HepG2 (cell line): ENCODE results near the gene ZNF326. TPM values are rescaled to one million over a fixed set of nuclear protein-coding genes. Genes with fewer than 3 reads are reported as not detected.
A peak's percentile ranks its signal among the peaks of the same experiment; 100 is the strongest.
"Not testable (repeated sequence)": the region's sequence is repeated elsewhere in the genome, so short reads cannot be mapped to it uniquely, and the experiment has no call there.

ENCODE experiments used
- ATAC-seq: fragments of 200-7000 bp; cut with Tn5 transposase; 3 replicates; pipeline ENCODE4 v1.9.1; 2020; ENCODE audit warnings: mild to moderate bottlenecking, moderate library complexity
- BruUV-seq: library from RNA; stranded (reverse); fragments of 400-500 nt; replicated peaks from 2 replicates; lab custom pipeline; 2021; lab: Mats Ljungman, UMichigan
- CTCF ChIA-PET: fragments of 300-600 bp; formaldehyde crosslinking; extraction: SDS; loops from one replicate; lab custom pipeline; 2021; ENCODE audit warnings: low total read pairs, inconsistent platforms, low intra/inter-chr PET ratio; lab: Yijun Ruan, JAX
- POLR2A ChIA-PET: fragments of 350-600 bp; sonication (Branson Sonifier 250); formaldehyde crosslinking; loops from one replicate; lab custom pipeline; 2020; ENCODE audit warnings: antibody characterized with exemption, inconsistent platforms; lab: Yijun Ruan, JAX
- DNase-seq: peaks from one replicate; pipeline ENCODE4 v3.0.0-alpha.2; 2015; ENCODE audit warnings: low spot score
- FAIRE-seq: peaks from 3 replicates; lab custom pipeline; 2011; peaks lifted over from hg19 to GRCh38; lab: Jason Lieb, UNC
- H2AFZ ChIP-seq: one replicate; pipeline ENCODE4 v1.6.1; 2011; ENCODE audit warnings: low read length, inconsistent platforms
- H3K27ac ChIP-seq: fragments of 300-600 bp; 3 replicates; pipeline ENCODE4 v1.8.0; 2011; ENCODE audit warnings: mixed run types, mild to moderate bottlenecking, mixed read lengths, low read length, inconsistent platforms; ENCODE audit not compliant: insufficient read depth; ENCODE audit errors: extremely low read length
- H3K27me3 ChIP-seq, 2 experiments: fragments of 200-600 bp in 1 of 2; 2 replicates in 1 of 2; 3 replicates in 1 of 2; pipeline versions ENCODE4 v1.6.0 to v1.8.0; 2011; ENCODE audit warnings: low read length in 2 of 2, mild to moderate bottlenecking in 2 of 2, moderate library complexity in 2 of 2, inconsistent platforms in 1 of 2; ENCODE audit not compliant: insufficient read depth in 2 of 2, control insufficient read depth in 1 of 2
- H3K36me3 ChIP-seq, 2 experiments: fragments of 200-600 bp in 1 of 2; replicated peaks in 1 of 2; 2 replicates in 1 of 2; 3 replicates in 1 of 2; pipeline versions ENCODE4 v1.5.1 to v1.8.0; 2011; ENCODE audit warnings: low read length in 2 of 2, inconsistent platforms in 1 of 2; ENCODE audit not compliant: insufficient read depth in 2 of 2, control insufficient read depth in 1 of 2
- H3K4me1 ChIP-seq: 2 replicates; pipeline ENCODE4 v1.5.1; 2012; ENCODE audit warnings: low read length, inconsistent platforms; ENCODE audit not compliant: insufficient read depth
- H3K4me2 ChIP-seq: 2 replicates; pipeline ENCODE4 v1.6.0; 2011; ENCODE audit warnings: low read depth, low read length, inconsistent platforms
- H3K4me3 ChIP-seq, 3 experiments: fragments of 200-600 bp in 1 of 3; sonication (generic), shearing (Covaris generic) in 1 of 3; replicated peaks in 1 of 3; 2 replicates each; pipeline ENCODE4 v1.5.1; 2011 to 2016; ENCODE audit warnings: low read length in 3 of 3, inconsistent platforms in 2 of 3, low read depth in 2 of 3, mild to moderate bottlenecking in 2 of 3, control low read depth in 1 of 3, mixed read lengths in 1 of 3; ENCODE audit not compliant: insufficient read depth in 1 of 3
- H3K79me2 ChIP-seq: one replicate; pipeline ENCODE4 v1.6.1; 2011; ENCODE audit warnings: low read length, inconsistent platforms; ENCODE audit not compliant: insufficient read depth
- H3K9ac ChIP-seq: 2 replicates; pipeline ENCODE4 v1.6.0; 2011; ENCODE audit warnings: mild to moderate bottlenecking, low read depth, low read length, inconsistent platforms; ENCODE audit not compliant: insufficient read depth
- H3K9me3 ChIP-seq: 2 replicates; pipeline ENCODE4 v1.5.1; 2012; ENCODE audit warnings: mild to moderate bottlenecking, low read length
- H4K20me1 ChIP-seq: 2 replicates; pipeline ENCODE4 v1.6.0; 2011; ENCODE audit warnings: inconsistent platforms, mild to moderate bottlenecking, low read length, moderate library complexity; ENCODE audit not compliant: insufficient read depth
- ZNF687 ChIP-seq: sonication (generic); formaldehyde crosslinking; IDR thresholded peaks from 2 replicates; pipeline ENCODE4 v1.5.1; 2020; ENCODE audit warnings: mild to moderate bottlenecking, missing genetic modification reagents, moderate library complexity
- ZNF784 ChIP-seq: sonication (generic); formaldehyde crosslinking; IDR thresholded peaks from 2 replicates; pipeline ENCODE4 v1.5.1; 2020; ENCODE audit warnings: missing genetic modification reagents, mild to moderate bottlenecking, borderline replicate concordance
- WGBS: methylation state at CpG from one replicate; pipeline ENCODE4 v1.1.6; 2017; ENCODE audit warnings: low lambda C conversion rate; 5-methylcytosine and 5-hydroxymethylcytosine counted together
- in situ Hi-C: cut with HindIII; loops from 2 replicates; pipeline ENCODE4 v1.10.0; 2017; ENCODE audit warnings: low pct_unique_long_range_greater_than_20kb; ENCODE audit not compliant: extremely low pct_ligation_motif_present
- intact Hi-C: fragments of 100-400 bp; cut with micrococcal nuclease; formaldehyde crosslinking; loops from one replicate; pipeline ENCODE4 v1.10.0; 2022; ENCODE audit not compliant: unreplicated experiment
- polyA plus RNA-seq, 8 experiments: library from polyadenylated mRNA; depleted of rRNA in 3 of 8; stranded (reverse) in 7 of 8; unstranded in 1 of 8; fragments of >200 nt; fragmentation: Illumina TruSeq in 4 of 8; extraction: Trizol in 4 of 8; gene quantifications; 2 replicates each; pipeline versions ENCODE4 v1.2.1 to v1.2.3, GENCODE V29; 2011 to 2016; ENCODE audit warnings: low read depth in 4 of 8, missing spikeins in 1 of 8, mixed read lengths in 1 of 8; ENCODE audit not compliant: insufficient read depth in 1 of 8
- total RNA-seq, 5 experiments: library from RNA; depleted of rRNA; stranded (reverse); fragments of >200 nt; fragmentation: Illumina TruSeq; extraction: Trizol; gene quantifications; 2 replicates each; pipeline ENCODE4 v1.2.3, GENCODE V29; 2016; ENCODE audit warnings: low read depth in 1 of 5
- TF ChIP-seq, protein P1 (sequence below): sonication (generic); formaldehyde crosslinking; IDR thresholded peaks from 2 replicates; pipeline ENCODE4 v1.4.0; 2020; ENCODE audit warnings: missing genetic modification reagents
- TF ChIP-seq, protein P2 (sequence below): sonication (generic); formaldehyde crosslinking; IDR thresholded peaks from 2 replicates; pipeline ENCODE4 v1.4.0; 2020; ENCODE audit warnings: missing genetic modification reagents, borderline replicate concordance

Gene ZNF326
- total and polyA plus RNA-seq, 2 of the 13 experiments (the other 11 are each of a cell fraction or from before 2014, with no cell fraction given): 6.3 to 16.4 TPM

DNA sequence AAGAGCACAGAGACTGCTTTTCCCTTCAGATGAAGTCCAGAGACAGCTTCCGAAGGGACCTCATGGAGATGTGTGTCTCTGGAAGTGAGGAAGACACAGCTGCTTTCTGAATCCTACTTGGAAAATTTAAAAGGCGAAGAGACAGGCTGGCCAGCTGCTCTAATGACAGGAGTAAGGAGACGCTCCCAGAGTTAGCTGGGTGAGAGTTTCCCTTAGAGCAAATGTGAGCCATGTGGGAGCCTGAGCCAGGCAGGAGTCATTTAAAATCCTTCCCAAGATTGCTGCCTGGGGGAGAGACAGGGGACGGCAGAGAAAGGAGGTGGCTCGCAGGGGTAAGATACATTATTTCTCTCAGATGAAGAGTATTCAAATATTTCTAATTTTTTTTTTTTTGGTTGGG lies 53.1 kb downstream of the ZNF326 start:
- CTCF ChIA-PET: no interaction called here
- DNase-seq (no peak), ATAC-seq (no peak), FAIRE-seq (no peak)
- intact Hi-C loops (loop anchor here (5.0 kb wide), 1 partner anchor 64 kb away; no protein-coding TSS in a partner anchor), in situ Hi-C loops (no loop called here)
- H3K4me2 ChIP-seq: no peak overlapping the region
- H4K20me1 ChIP-seq: no peaks in the 10 kb centered on the region
- no peak overlapping the region for H2AFZ ChIP-seq
- H3K27ac ChIP-seq: no peak overlapping the region
- 37% methylated on average over 4 of the region's 5 CpGs for WGBS
- no peak for TF ChIP-seq ZNF784
- H3K9me3 ChIP-seq: no peaks in the 10 kb centered on the region
- no TSS peak for BruUV-seq
- H3K27me3 ChIP-seq: peaks cover 0 to 7% of the 10 kb centered on the region in 2 experiments; a peak in 2 of 5 replicates
- H3K4me3 ChIP-seq: no peak overlapping the region
- H3K36me3 ChIP-seq: no peaks in the 10 kb centered on the region
- peaks cover 19% of the 10 kb centered on the region for H3K4me1 ChIP-seq
- POLR2A ChIA-PET: no interaction called here
- H3K79me2 ChIP-seq: no peaks in the 10 kb centered on the region
- no peak overlapping the region for H3K9ac ChIP-seq

DNA sequence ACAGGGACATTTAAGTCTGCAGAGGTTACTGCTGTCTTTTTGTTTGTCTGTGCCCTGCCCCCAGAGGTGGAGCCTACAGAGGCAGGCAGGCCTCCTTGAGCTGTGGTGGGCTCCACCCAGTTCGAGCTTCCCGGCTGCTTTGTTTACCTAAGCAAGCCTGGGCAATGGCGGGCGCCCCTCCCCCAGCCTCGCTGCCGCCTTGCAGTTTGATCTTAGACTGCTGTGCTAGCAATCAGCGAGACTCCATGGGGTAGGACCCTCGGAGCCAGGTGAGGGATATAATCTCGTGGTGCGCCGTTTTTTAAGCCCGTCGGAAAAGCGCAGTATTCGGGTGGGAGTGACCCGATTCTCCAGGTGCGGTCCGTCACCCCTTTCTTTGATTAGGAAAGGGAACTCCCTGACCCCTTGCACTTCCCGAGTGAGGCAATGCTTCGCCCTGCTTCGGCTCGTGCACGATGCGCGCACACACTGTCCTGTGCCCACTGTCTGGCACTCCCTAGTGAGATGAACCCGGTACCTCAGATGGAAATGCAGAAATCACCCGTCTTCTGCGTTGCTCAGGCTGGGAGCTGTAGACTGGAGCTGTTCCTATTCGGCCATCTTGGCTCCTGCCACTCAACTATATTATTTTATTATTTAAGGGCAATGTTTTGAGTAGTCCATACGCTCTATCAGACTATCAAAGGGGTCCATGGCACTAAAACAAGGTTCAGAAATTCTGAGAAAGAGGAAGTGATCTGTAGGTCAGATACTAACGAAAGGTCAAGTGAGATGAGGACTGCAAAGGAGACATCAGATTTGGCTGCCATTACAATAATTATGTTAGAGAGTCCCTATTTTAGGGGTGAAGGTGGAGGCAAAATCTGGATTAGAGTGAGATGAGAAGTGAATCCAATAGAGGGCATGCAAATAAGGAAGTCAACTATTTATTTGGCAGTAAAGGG lies 68.1 kb downstream of the ZNF326 start:
- 15% methylated on average over 8 of the region's 31 CpGs for WGBS
- peak overlapping the region; percentile 42 for H2AFZ ChIP-seq
- H3K4me2 ChIP-seq: peak overlapping the region; percentile 55
- H3K79me2 ChIP-seq, CTCF ChIA-PET, BruUV-seq, DNase-seq, ATAC-seq, H3K9ac ChIP-seq, POLR2A ChIA-PET, in situ Hi-C loops, H3K9me3 ChIP-seq, H3K36me3 ChIP-seq, H3K27me3 ChIP-seq, H3K27ac ChIP-seq, H3K4me1 ChIP-seq, intact Hi-C loops, FAIRE-seq, H4K20me1 ChIP-seq: not testable (repeated sequence)
- peak; percentile 16; the same call in 1 of the 2 replicates for TF ChIP-seq ZNF687 (CRISPR knock-in tag)
- TF ChIP-seq, protein P1, sequence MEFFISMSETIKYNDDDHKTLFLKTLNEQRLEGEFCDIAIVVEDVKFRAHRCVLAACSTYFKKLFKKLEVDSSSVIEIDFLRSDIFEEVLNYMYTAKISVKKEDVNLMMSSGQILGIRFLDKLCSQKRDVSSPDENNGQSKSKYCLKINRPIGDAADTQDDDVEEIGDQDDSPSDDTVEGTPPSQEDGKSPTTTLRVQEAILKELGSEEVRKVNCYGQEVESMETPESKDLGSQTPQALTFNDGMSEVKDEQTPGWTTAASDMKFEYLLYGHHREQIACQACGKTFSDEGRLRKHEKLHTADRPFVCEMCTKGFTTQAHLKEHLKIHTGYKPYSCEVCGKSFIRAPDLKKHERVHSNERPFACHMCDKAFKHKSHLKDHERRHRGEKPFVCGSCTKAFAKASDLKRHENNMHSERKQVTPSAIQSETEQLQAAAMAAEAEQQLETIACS: peak; percentile 76
- TF ChIP-seq, protein P2, sequence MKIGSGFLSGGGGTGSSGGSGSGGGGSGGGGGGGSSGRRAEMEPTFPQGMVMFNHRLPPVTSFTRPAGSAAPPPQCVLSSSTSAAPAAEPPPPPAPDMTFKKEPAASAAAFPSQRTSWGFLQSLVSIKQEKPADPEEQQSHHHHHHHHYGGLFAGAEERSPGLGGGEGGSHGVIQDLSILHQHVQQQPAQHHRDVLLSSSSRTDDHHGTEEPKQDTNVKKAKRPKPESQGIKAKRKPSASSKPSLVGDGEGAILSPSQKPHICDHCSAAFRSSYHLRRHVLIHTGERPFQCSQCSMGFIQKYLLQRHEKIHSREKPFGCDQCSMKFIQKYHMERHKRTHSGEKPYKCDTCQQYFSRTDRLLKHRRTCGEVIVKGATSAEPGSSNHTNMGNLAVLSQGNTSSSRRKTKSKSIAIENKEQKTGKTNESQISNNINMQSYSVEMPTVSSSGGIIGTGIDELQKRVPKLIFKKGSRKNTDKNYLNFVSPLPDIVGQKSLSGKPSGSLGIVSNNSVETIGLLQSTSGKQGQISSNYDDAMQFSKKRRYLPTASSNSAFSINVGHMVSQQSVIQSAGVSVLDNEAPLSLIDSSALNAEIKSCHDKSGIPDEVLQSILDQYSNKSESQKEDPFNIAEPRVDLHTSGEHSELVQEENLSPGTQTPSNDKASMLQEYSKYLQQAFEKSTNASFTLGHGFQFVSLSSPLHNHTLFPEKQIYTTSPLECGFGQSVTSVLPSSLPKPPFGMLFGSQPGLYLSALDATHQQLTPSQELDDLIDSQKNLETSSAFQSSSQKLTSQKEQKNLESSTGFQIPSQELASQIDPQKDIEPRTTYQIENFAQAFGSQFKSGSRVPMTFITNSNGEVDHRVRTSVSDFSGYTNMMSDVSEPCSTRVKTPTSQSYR: peak; percentile 62; the same call in 1 of the 2 replicates
- H3K4me3 ChIP-seq: peak overlapping the region in 2 of 3 experiments; percentile 58 to 66; a peak in 4 of 6 replicates
